WTC11 (cell line): ENCODE results near the gene GALNT18. TPM values are rescaled to one million over a fixed set of nuclear protein-coding genes. Genes with fewer than 3 reads are reported as not detected.

Source experiments
- ATAC-seq: fragments of 200-7000 bp; cut with Tn5 transposase; 2 replicates; pipeline ENCODE4 v1.10.0; 2021; ENCODE audit warnings: mild to moderate bottlenecking, moderate library complexity
- CTCF ChIA-PET: fragments of 300-600 bp; sonication (Branson Sonifier 250); formaldehyde crosslinking; loops from one replicate; lab custom pipeline; 2021; ENCODE audit warnings: antibody characterized with exemption; lab: Charles Lee
- POLR2A ChIA-PET: fragments of 350-600 bp; sonication (Branson Sonifier 250); formaldehyde crosslinking; loops from one replicate; lab custom pipeline; 2021; ENCODE audit warnings: antibody characterized with exemption; lab: Charles Lee
- DNase-seq: peaks from one replicate; pipeline ENCODE4 v3.0.0; 2021; ENCODE audit warnings: low spot score
- H3K27ac Mint-ChIP-seq: 2 replicates; pipeline ENCODE4 v1.8.0; 2021; ENCODE audit warnings: mixed read lengths
- H3K27me3 Mint-ChIP-seq: 2 replicates; pipeline ENCODE4 v1.8.0; 2021; ENCODE audit warnings: low read depth, mild to moderate bottlenecking, moderate library complexity, mixed read lengths
- H3K36me3 Mint-ChIP-seq: 2 replicates; pipeline ENCODE4 v1.8.0; 2021; ENCODE audit warnings: mixed read lengths
- H3K4me1 Mint-ChIP-seq: 2 replicates; pipeline ENCODE4 v1.8.0; 2022; ENCODE audit warnings: mixed read lengths
- H3K4me3 Mint-ChIP-seq: 2 replicates; pipeline ENCODE4 v1.8.0; 2021; ENCODE audit warnings: mild to moderate bottlenecking, moderate library complexity, mixed read lengths
- H3K9me3 Mint-ChIP-seq: 2 replicates; pipeline ENCODE4 v1.8.0; 2021; ENCODE audit warnings: mixed read lengths
- ATF1 ChIP-seq: sonication (generic); formaldehyde crosslinking; IDR thresholded peaks from 2 replicates; pipeline ENCODE4 v1.8.1; 2023; ENCODE audit warnings: mild to moderate bottlenecking, moderate library complexity, missing genetic modification reagents
- CREB1 ChIP-seq: sonication (generic); formaldehyde crosslinking; IDR thresholded peaks from 2 replicates; pipeline ENCODE4 v1.8.0; 2023; ENCODE audit warnings: mild to moderate bottlenecking, missing genetic modification reagents
- EMX1 ChIP-seq: fragments of 250-450 bp; sonication (Bioruptor Pico); IDR thresholded peaks from 2 replicates; pipeline ENCODE4 v1.8.0; 2021; ENCODE audit warnings: mild to moderate bottlenecking
- FOXK1 ChIP-seq: sonication (generic); formaldehyde crosslinking; IDR thresholded peaks from 2 replicates; pipeline ENCODE4 v1.8.0; 2022; ENCODE audit warnings: mild to moderate bottlenecking, moderate library complexity, missing genetic modification reagents
- GABPB1 ChIP-seq: sonication (generic); formaldehyde crosslinking; IDR thresholded peaks from 2 replicates; pipeline ENCODE4 v1.8.1; 2023; ENCODE audit warnings: mild to moderate bottlenecking, missing genetic modification reagents
- GTF2I ChIP-seq: fragments of 250-450 bp; sonication (Bioruptor Pico); conservative IDR thresholded peaks from 2 replicates; pipeline ENCODE4 v1.4.0; 2021; ENCODE audit warnings: mild to moderate bottlenecking
- JAZF1 ChIP-seq: fragments of 250-450 bp; sonication (Bioruptor Pico); IDR thresholded peaks from 2 replicates; pipeline ENCODE4 v1.9.0; 2021; ENCODE audit warnings: moderate library complexity, mild to moderate bottlenecking, inconsistent platforms
- JUN ChIP-seq: sonication (generic); formaldehyde crosslinking; IDR thresholded peaks from 2 replicates; pipeline ENCODE4 v1.8.0; 2023; ENCODE audit warnings: mild to moderate bottlenecking, missing genetic modification reagents
- SMAD3 ChIP-seq: sonication (generic); formaldehyde crosslinking; IDR thresholded peaks from 2 replicates; pipeline ENCODE4 v1.8.0; 2022; ENCODE audit warnings: missing genetic modification reagents, mild to moderate bottlenecking, borderline replicate concordance
- SOX15 ChIP-seq: fragments of 250-450 bp; sonication (Bioruptor Pico); IDR thresholded peaks from 2 replicates; pipeline ENCODE4 v1.9.0; 2021; ENCODE audit warnings: mild to moderate bottlenecking
- TCF7 ChIP-seq: sonication (generic); formaldehyde crosslinking; IDR thresholded peaks from 2 replicates; pipeline ENCODE4 v1.8.0; 2022; ENCODE audit warnings: mild to moderate bottlenecking, low read depth, missing genetic modification reagents, moderate library complexity
- ZBTB21 ChIP-seq: sonication (generic); formaldehyde crosslinking; IDR thresholded peaks from 2 replicates; pipeline ENCODE4 v1.8.1; 2023; ENCODE audit warnings: mild to moderate bottlenecking, missing genetic modification reagents, borderline replicate concordance
- ZNF396 ChIP-seq: fragments of 250-450 bp; sonication (Bioruptor Pico); IDR thresholded peaks from 2 replicates; pipeline ENCODE4 v1.8.0; 2021; ENCODE audit warnings: mild to moderate bottlenecking, moderate library complexity, borderline replicate concordance
- total RNA-seq: library from RNA; stranded (reverse); gene quantifications from 3 replicates; pipeline ENCODE4 v1.2.3, GENCODE V29; 2021
- TF ChIP-seq, protein P1 (sequence below): sonication (generic); formaldehyde crosslinking; IDR thresholded peaks from 2 replicates; pipeline ENCODE4 v1.8.0; 2023; ENCODE audit warnings: missing genetic modification reagents, mild to moderate bottlenecking, borderline replicate concordance
- TF ChIP-seq, protein P2 (sequence below): sonication (generic); formaldehyde crosslinking; conservative IDR thresholded peaks from 2 replicates; pipeline ENCODE4 v1.8.1; 2022; ENCODE audit warnings: mild to moderate bottlenecking, missing genetic modification reagents
- TF ChIP-seq, protein P3 (sequence below): sonication (generic); formaldehyde crosslinking; IDR thresholded peaks from 2 replicates; pipeline ENCODE4 v1.8.1; 2022; ENCODE audit warnings: mild to moderate bottlenecking, moderate library complexity, missing genetic modification reagents
- TF ChIP-seq, protein P4 (sequence below): fragments of 250-450 bp; sonication (Bioruptor Pico); IDR thresholded peaks from 2 replicates; pipeline ENCODE4 v2.1.2; 2022; ENCODE audit warnings: mild to moderate bottlenecking, moderate library complexity
- TF ChIP-seq, protein P5 (sequence below): fragments of 250-450 bp; sonication (Bioruptor Pico); conservative IDR thresholded peaks from 2 replicates; pipeline ENCODE4 v1.9.0; 2021; ENCODE audit warnings: mild to moderate bottlenecking

The GALNT18 gene
- total RNA-seq, 1 experiment from 2014 or later, result 5.0 TPM

DNA sequence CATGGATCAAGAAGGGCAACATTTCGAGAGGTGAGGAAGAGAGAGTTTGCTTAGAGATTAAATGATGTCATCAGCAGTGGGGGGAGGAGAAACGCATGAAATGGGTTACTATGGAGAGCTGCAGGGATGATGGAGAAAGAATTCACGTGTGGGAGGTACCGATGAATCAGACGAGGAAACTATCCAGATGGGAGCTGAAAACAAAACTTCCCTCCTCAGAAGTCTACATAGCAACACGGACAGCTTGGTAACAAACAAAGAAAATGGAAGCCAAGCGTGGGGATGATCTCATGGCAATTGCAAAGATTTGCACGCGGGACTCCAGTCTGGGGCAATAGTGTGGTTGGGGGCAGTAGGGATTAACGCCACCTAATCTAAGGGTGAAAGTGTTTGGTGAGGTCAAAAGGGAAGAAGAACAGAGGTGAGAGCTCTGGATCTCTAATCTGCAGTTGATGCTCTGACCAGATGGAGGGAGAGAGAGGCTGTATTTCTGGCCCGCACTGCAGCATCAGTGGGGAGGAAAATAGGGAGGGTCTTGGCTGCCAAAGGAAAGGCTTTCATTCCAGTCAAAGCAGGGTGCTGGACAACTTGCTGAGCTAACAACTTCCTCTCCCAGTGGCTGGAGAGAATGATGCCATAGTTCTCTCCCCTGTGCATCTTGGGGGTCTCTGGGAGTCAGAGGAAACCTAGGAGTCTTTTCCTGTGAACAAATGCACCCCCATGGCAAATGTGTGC is 225.3 kb downstream of the GALNT18 start:
- TF ChIP-seq CREB1 (no peak), GABPB1 (CRISPR knock-in tag) (no peak), FOXK1 (CRISPR knock-in tag) (no peak), GTF2I (CRISPR knock-in tag) (no peak), ZNF396 (CRISPR knock-in tag) (no peak), ATF1 (CRISPR knock-in tag) (no peak), TCF7 (no peak), JAZF1 (CRISPR knock-in tag) (no peak), SMAD3 (CRISPR knock-in tag) (no peak), SOX15 (CRISPR knock-in tag) (no peak), EMX1 (CRISPR knock-in tag) (no peak)
- TF ChIP-seq, protein P1, sequence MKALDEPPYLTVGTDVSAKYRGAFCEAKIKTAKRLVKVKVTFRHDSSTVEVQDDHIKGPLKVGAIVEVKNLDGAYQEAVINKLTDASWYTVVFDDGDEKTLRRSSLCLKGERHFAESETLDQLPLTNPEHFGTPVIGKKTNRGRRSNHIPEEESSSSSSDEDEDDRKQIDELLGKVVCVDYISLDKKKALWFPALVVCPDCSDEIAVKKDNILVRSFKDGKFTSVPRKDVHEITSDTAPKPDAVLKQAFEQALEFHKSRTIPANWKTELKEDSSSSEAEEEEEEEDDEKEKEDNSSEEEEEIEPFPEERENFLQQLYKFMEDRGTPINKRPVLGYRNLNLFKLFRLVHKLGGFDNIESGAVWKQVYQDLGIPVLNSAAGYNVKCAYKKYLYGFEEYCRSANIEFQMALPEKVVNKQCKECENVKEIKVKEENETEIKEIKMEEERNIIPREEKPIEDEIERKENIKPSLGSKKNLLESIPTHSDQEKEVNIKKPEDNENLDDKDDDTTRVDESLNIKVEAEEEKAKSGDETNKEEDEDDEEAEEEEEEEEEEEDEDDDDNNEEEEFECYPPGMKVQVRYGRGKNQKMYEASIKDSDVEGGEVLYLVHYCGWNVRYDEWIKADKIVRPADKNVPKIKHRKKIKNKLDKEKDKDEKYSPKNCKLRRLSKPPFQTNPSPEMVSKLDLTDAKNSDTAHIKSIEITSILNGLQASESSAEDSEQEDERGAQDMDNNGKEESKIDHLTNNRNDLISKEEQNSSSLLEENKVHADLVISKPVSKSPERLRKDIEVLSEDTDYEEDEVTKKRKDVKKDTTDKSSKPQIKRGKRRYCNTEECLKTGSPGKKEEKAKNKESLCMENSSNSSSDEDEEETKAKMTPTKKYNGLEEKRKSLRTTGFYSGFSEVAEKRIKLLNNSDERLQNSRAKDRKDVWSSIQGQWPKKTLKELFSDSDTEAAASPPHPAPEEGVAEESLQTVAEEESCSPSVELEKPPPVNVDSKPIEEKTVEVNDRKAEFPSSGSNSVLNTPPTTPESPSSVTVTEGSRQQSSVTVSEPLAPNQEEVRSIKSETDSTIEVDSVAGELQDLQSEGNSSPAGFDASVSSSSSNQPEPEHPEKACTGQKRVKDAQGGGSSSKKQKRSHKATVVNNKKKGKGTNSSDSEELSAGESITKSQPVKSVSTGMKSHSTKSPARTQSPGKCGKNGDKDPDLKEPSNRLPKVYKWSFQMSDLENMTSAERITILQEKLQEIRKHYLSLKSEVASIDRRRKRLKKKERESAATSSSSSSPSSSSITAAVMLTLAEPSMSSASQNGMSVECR (CRISPR knock-in tag), result no peak
- TF ChIP-seq, protein P2, sequence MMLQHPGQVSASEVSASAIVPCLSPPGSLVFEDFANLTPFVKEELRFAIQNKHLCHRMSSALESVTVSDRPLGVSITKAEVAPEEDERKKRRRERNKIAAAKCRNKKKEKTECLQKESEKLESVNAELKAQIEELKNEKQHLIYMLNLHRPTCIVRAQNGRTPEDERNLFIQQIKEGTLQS (CRISPR knock-in tag), result no peak
- TF ChIP-seq, protein P3, sequence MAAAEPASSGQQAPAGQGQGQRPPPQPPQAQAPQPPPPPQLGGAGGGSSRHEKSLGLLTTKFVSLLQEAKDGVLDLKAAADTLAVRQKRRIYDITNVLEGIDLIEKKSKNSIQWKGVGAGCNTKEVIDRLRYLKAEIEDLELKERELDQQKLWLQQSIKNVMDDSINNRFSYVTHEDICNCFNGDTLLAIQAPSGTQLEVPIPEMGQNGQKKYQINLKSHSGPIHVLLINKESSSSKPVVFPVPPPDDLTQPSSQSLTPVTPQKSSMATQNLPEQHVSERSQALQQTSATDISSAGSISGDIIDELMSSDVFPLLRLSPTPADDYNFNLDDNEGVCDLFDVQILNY, result no peak
- TF ChIP-seq, protein P4, sequence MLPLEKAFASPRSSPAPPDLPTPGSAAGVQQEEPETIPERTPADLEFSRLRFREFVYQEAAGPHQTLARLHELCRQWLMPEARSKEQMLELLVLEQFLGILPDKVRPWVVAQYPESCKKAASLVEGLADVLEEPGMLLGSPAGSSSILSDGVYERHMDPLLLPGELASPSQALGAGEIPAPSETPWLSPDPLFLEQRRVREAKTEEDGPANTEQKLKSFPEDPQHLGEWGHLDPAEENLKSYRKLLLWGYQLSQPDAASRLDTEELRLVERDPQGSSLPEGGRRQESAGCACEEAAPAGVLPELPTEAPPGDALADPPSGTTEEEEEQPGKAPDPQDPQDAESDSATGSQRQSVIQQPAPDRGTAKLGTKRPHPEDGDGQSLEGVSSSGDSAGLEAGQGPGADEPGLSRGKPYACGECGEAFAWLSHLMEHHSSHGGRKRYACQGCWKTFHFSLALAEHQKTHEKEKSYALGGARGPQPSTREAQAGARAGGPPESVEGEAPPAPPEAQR (CRISPR knock-in tag), result no peak
- no peaks in the 10 kb centered on the region for H3K9me3 Mint-ChIP-seq
- DNase-seq (no peak), ATAC-seq (no peak)
- H3K27ac Mint-ChIP-seq, result no peak overlapping the region
- POLR2A ChIA-PET, result no interaction called here
- H3K36me3 Mint-ChIP-seq, result no peaks in the 10 kb centered on the region
- H3K4me1 Mint-ChIP-seq, result peaks cover 5% of the 10 kb centered on the region
- H3K4me3 Mint-ChIP-seq, result no peak overlapping the region
- CTCF ChIA-PET, result interaction anchor here (0.7 to 1.2 kb wide), 3 partner anchors 19 to 391 kb away, joined by 3 read pairs; no protein-coding TSS in a partner anchor
- no peaks in the 10 kb centered on the region for H3K27me3 Mint-ChIP-seq

DNA sequence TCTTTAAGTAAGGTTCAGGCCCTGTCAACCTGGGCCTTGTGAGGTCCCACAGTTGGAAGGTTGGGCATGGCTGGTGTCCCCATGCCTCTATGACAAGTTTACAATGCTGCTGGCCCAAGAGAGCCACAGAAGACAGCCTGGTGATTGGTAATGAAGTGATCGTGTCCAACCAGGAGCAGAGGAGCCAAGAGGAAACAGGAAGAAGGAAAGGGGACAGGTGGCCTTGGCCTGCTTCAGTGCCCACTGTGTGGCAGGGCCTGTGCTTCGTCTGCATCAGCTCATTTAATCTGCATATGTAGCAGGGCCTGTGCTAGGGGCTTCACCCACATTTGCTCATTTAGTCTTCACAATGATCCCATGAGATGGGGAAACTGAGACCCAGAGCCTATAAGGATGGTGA is 226.7 kb downstream of the GALNT18 start:
- no peak for TF ChIP-seq JUN (CRISPR knock-in tag)
- no peak for TF ChIP-seq ZBTB21
- TF ChIP-seq, protein P3, result no peak
- TF ChIP-seq, protein P5, sequence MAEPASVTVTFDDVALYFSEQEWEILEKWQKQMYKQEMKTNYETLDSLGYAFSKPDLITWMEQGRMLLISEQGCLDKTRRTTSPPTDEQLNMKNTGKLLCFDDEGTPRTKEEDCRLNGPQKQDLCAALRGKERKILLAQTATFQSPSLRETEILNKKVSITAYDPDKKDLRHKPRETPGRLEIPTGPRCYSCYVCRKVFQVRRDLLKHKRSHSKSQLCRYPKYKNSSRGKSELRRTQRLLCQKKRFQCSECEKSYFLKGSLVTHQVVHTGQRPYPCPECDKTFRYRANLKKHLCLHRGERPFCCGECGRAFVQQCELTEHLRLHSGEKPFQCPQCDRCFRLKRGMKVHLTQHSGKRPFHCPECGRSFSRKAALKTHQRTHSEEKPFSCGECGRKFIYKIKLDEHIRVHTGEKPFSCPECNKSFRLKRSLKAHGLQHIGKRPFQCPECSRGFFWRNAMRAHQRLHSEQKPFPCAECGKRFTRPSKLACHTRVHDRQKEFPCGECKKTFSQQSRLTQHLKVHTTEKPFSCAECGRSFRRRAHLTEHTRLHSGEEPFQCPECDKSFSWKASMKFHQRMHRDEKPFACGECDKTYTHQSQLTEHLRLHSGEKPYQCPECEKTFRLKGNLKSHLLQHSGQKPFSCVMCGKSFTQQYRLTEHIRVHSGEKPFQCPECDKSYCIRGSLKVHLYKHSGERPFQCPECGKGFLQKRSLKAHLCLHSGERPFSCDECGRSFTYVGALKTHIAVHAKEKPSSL, result no peak
- TF ChIP-seq JAZF1 (CRISPR knock-in tag), result no peak

More for the DNA sequence above, 226.7 kb downstream of the GALNT18 start:
- no peak overlapping the region for H3K27ac Mint-ChIP-seq
- POLR2A ChIA-PET, result no interaction called here
- no peaks in the 10 kb centered on the region for H3K27me3 Mint-ChIP-seq
- no peak for ATAC-seq
- peaks cover 5% of the 10 kb centered on the region for H3K4me1 Mint-ChIP-seq
- CTCF ChIA-PET, result no interaction called here
- no peaks in the 10 kb centered on the region for H3K36me3 Mint-ChIP-seq
- DNase-seq, result no peak
- no peak overlapping the region for H3K4me3 Mint-ChIP-seq
- H3K9me3 Mint-ChIP-seq, result no peaks in the 10 kb centered on the region
